Tibial nerve (tissue), 4 donors: Measurements from ENCODE around the gene MANBA.

Experiments used
- CTCF ChIP-seq, 5 experiments: fragments of 200-600 bp in 3 of 5; fragments of 450-650 bp in 2 of 5; sonication (generic) in 3 of 5; IDR thresholded peaks; one replicate each; pipeline ENCODE4 v1.5.1; 2016 to 2019; ENCODE audit warnings: antibody characterized with exemption in 5 of 5, mild to moderate bottlenecking in 3 of 5, moderate library complexity in 2 of 5
- EP300 ChIP-seq, 2 donors: sonication (generic); formaldehyde crosslinking; IDR thresholded peaks; one replicate each; pipeline ENCODE4 v1.6.1; 2017; ENCODE audit warnings: antibody characterized with exemption in 2 of 2, mild to moderate bottlenecking in 1 of 2

- no peak for TF ChIP-seq CTCF (IDR thresholded peaks at IDR 0.05)
- TF ChIP-seq EP300 (IDR thresholded peaks at IDR 0.05): no peak
Measured at GRCh38 chr4:102787096-102787881, 26.5 kb upstream of the MANBA start.
